ENCODE measurements around the gene MOGAT1. TPM values are rescaled to one million over a fixed set of nuclear protein-coding genes. Genes with fewer than 3 reads are reported as not detected.

Gene MOGAT1
- not detected in 2 replicates for total RNA-seq

- intact Hi-C loops (cut with micrococcal nuclease), result no loop called here
These were observed at the start of gene MOGAT1 for GRCh38 chr2:222671259-222672067. Gene MOGAT1, plus strand, starts transcription at chr2:222671658. Its CDS starts 128 bp downstream, at chr2:222671786.

- intact Hi-C loops (cut with micrococcal nuclease), result no loop called here
These were observed 49.6 kb upstream of the MOGAT1 start for GRCh38 chr2:222621893-222622292.

- intact Hi-C loops (cut with micrococcal nuclease), result no loop called here
These were observed 48.5 kb upstream of the MOGAT1 start for GRCh38 chr2:222622910-222623309.

GRCh38 chr2:222623756-222624309 lies 47.6 kb upstream of the MOGAT1 start:
- intact Hi-C loops (cut with micrococcal nuclease), result no loop called here

GRCh38 chr2:222627764-222628163 lies 43.7 kb upstream of the MOGAT1 start:
- intact Hi-C loops (cut with micrococcal nuclease), result no loop called here

- intact Hi-C loops (cut with micrococcal nuclease), result no loop called here
These were observed 36.2 kb upstream of the MOGAT1 start for GRCh38 chr2:222635295-222635694.

- intact Hi-C loops (cut with micrococcal nuclease), result no loop called here
These were observed 34.4 kb upstream of the MOGAT1 start for GRCh38 chr2:222637067-222637466.

GRCh38 chr2:222641336-222641735 lies 30.1 kb upstream of the MOGAT1 start:
- intact Hi-C loops (cut with micrococcal nuclease), result no loop called here

GRCh38 chr2:222643134-222643533 lies 28.3 kb upstream of the MOGAT1 start:
- intact Hi-C loops (cut with micrococcal nuclease), result no loop called here

- intact Hi-C loops (cut with micrococcal nuclease), result no loop called here
These were observed 25.4 kb upstream of the MOGAT1 start for GRCh38 chr2:222646008-222646407.

GRCh38 chr2:222649801-222650200 lies 21.7 kb upstream of the MOGAT1 start:
- intact Hi-C loops (cut with micrococcal nuclease), result loop anchor here (10.0 kb wide), 1 partner anchor 1185 kb away; the partner anchor contains the start of gene AP1S3

- intact Hi-C loops (cut with micrococcal nuclease), result loop anchor here (10.0 kb wide), 1 partner anchor 1183 kb away; the partner anchor contains the start of gene AP1S3
These were observed 19.6 kb upstream of the MOGAT1 start for GRCh38 chr2:222651718-222652418.

- intact Hi-C loops (cut with micrococcal nuclease), result loop anchor here (10.0 kb wide), 1 partner anchor 1182 kb away; the partner anchor contains the start of gene AP1S3
These were observed 18.8 kb upstream of the MOGAT1 start for GRCh38 chr2:222652491-222653255.

GRCh38 chr2:222653280-222653679 lies 18.2 kb upstream of the MOGAT1 start:
- intact Hi-C loops (cut with micrococcal nuclease), result loop anchor here (10.0 kb wide), 1 partner anchor 1182 kb away; the partner anchor contains the start of gene AP1S3

GRCh38 chr2:222655787-222656525 lies 15.5 kb upstream of the MOGAT1 start, which contains the start of gene FARSB:
Gene FARSB, minus strand, starts transcription at chr2:222656092. Its CDS starts 19 bp downstream, at chr2:222656073.
- intact Hi-C loops (cut with micrococcal nuclease), result loop anchor here (1.0 to 10.0 kb wide), 9 partner anchors 34 to 1929 kb away; partner anchors contain the start of genes AP1S3, CUL3 and MRPL44

GRCh38 chr2:222656526-222657446 lies 14.7 kb upstream of the MOGAT1 start:
- intact Hi-C loops (cut with micrococcal nuclease), result loop anchor here (1.0 to 10.0 kb wide), 9 partner anchors 34 to 1929 kb away; partner anchors contain the start of genes AP1S3, CUL3 and MRPL44

- intact Hi-C loops (cut with micrococcal nuclease), result no loop called here
These were observed 8.0 kb upstream of the MOGAT1 start for GRCh38 chr2:222663479-222663878.

GRCh38 chr2:222668494-222669154 lies 2.8 kb upstream of the MOGAT1 start:
- intact Hi-C loops (cut with micrococcal nuclease), result no loop called here
